Sigmoid colon (tissue), 4 donors: Measurements from ENCODE around the gene MPZL2.

Experiments used
- POLR2A ChIP-seq, 2 donors: fragments of 450-650 bp; IDR thresholded peaks; one replicate each; pipeline ENCODE4 v1.6.1; 2016; ENCODE audit warnings: antibody characterized with exemption in 2 of 2, mild to moderate bottlenecking in 2 of 2, moderate library complexity in 2 of 2
- POLR2AphosphoS5 ChIP-seq, 4 donors: sonication (generic); formaldehyde crosslinking; IDR thresholded peaks; one replicate each; pipeline ENCODE4 v1.6.1; 2017; ENCODE audit warnings: antibody characterized with exemption in 4 of 4
- TF ChIP-seq, protein P1 (sequence below), 4 experiments: fragments of 450-650 bp in 3 of 4; fragments of 200-600 bp in 1 of 4; IDR thresholded peaks; one replicate each; pipeline ENCODE4 v1.5.1; 2016 to 2019; ENCODE audit warnings: antibody characterized with exemption in 4 of 4, mild to moderate bottlenecking in 3 of 4, moderate library complexity in 2 of 4

DNA sequence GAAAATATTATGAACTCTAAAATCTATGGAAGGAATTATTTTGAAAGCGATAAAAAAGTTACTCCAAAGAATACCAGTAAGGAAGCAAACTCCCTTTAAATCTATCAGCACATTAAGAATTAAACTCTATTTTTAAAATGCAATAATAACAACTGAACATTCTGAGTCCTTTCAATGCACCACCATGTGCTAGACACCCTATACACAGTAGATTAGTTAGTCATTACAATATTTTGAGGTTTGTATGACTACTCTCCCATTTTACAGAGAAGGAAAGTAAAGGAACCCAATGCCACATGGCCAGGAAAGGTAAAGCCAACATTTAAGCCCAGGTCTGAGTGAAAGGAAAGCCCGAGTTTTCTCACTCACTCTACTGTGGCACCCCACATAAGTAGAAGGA lies 57.0 kb downstream of the MPZL2 start:
- TF ChIP-seq, protein P1, sequence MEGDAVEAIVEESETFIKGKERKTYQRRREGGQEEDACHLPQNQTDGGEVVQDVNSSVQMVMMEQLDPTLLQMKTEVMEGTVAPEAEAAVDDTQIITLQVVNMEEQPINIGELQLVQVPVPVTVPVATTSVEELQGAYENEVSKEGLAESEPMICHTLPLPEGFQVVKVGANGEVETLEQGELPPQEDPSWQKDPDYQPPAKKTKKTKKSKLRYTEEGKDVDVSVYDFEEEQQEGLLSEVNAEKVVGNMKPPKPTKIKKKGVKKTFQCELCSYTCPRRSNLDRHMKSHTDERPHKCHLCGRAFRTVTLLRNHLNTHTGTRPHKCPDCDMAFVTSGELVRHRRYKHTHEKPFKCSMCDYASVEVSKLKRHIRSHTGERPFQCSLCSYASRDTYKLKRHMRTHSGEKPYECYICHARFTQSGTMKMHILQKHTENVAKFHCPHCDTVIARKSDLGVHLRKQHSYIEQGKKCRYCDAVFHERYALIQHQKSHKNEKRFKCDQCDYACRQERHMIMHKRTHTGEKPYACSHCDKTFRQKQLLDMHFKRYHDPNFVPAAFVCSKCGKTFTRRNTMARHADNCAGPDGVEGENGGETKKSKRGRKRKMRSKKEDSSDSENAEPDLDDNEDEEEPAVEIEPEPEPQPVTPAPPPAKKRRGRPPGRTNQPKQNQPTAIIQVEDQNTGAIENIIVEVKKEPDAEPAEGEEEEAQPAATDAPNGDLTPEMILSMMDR (IDR thresholded peaks at IDR 0.05), result no peak
- TF ChIP-seq POLR2A (IDR thresholded peaks at IDR 0.05) (no peak), POLR2AphosphoS5 (IDR thresholded peaks at IDR 0.05) (no peak)
